Measurements from ENCODE around the gene FREM1. TPM values are rescaled to one million over a fixed set of nuclear protein-coding genes. Genes with fewer than 3 reads are reported as not detected.

FREM1 gene
- total and polyA plus RNA-seq, 2 of the 13 experiments (the other 11 are each of a cell fraction or from before 2014, with no cell fraction given): 64.3 to 202 TPM

DNA sequence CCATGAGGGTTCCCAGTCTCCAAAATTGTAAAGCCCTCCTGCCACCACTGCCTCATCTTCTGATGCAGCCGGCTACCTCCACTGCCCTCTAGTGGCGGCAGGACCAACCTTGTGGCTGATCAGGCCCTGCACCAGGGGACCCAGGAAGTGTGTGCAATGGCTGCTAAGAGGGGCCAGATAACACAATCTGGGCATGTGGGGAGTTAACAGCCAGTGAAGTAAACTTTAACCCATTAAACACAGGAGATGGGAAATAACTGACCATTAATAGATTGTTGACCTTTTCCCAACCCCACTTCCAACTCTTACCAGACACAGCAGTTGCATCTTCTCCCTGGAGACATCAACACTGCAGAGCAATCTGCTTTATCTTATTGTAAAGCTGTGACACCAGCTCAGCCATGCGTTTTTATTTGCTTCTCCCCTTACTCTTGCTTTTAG is 63.3 kb downstream of the FREM1 start (continued):
- TF ChIP-seq ZNF652 (CRISPR knock-in tag; IDR thresholded peaks at IDR 0.05; ENCODE audit: borderline replicate concordance, low read depth) (peak; percentile 75), KDM1A (CRISPR knock-in tag; IDR thresholded peaks at IDR 0.05) (no peak), ZNF275 (CRISPR knock-in tag; IDR thresholded peaks at IDR 0.05; ENCODE audit: borderline replicate concordance) (no peak), POGZ (CRISPR knock-in tag; IDR thresholded peaks at IDR 0.05) (no peak), U2AF1 (optimal IDR thresholded peaks at IDR 0.05; ENCODE audit: low read depth, low read length) (no peak), CEBPG (CRISPR knock-in tag; IDR thresholded peaks at IDR 0.05) (no peak), AKNA (CRISPR knock-in tag; IDR thresholded peaks at IDR 0.05; ENCODE audit: borderline replicate concordance) (no peak), CHD2 (IDR thresholded peaks at IDR 0.05; ENCODE audit: low read depth, low read length) (no peak), PHF20 (CRISPR knock-in tag; IDR thresholded peaks at IDR 0.05) (no peak), ARID5B (CRISPR knock-in tag; IDR thresholded peaks at IDR 0.05) (no peak), DDIT3 (CRISPR knock-in tag; IDR thresholded peaks at IDR 0.05) (no peak), MEIS2 (CRISPR knock-in tag; IDR thresholded peaks at IDR 0.05) (no peak), ZNF30 (CRISPR knock-in tag; IDR thresholded peaks at IDR 0.05) (no peak), KDM4B (CRISPR knock-in tag; IDR thresholded peaks at IDR 0.05) (no peak)
- TF ChIP-seq, protein P1, sequence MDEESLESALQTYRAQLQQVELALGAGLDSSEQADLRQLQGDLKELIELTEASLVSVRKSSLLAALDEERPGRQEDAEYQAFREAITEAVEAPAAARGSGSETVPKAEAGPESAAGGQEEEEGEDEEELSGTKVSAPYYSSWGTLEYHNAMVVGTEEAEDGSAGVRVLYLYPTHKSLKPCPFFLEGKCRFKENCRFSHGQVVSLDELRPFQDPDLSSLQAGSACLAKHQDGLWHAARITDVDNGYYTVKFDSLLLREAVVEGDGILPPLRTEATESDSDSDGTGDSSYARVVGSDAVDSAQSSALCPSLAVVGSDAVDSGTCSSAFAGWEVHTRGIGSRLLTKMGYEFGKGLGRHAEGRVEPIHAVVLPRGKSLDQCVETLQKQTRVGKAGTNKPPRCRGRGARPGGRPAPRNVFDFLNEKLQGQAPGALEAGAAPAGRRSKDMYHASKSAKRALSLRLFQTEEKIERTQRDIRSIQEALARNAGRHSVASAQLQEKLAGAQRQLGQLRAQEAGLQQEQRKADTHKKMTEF (CRISPR knock-in tag; IDR thresholded peaks at IDR 0.05): no peak
- TF ChIP-seq, protein P2, sequence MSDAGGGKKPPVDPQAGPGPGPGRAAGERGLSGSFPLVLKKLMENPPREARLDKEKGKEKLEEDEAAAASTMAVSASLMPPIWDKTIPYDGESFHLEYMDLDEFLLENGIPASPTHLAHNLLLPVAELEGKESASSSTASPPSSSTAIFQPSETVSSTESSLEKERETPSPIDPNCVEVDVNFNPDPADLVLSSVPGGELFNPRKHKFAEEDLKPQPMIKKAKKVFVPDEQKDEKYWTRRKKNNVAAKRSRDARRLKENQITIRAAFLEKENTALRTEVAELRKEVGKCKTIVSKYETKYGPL (CRISPR knock-in tag; IDR thresholded peaks at IDR 0.05): no peak
- TF ChIP-seq, protein P3, sequence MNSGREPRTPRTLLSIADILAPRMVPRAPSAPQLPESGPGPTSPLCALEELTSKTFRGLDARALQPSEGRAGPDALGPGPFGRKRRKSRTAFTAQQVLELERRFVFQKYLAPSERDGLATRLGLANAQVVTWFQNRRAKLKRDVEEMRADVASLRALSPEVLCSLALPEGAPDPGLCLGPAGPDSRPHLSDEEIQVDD (CRISPR knock-in tag; IDR thresholded peaks at IDR 0.05; ENCODE audit: borderline replicate concordance): no peak
